ENCODE results near the gene ASTN2. TPM values are rescaled to one million over a fixed set of nuclear protein-coding genes. Genes with fewer than 3 reads are reported as not detected.

The ASTN2 gene
- total RNA-seq, 1 donor from 2014 or later: 13.6 TPM

DNA sequence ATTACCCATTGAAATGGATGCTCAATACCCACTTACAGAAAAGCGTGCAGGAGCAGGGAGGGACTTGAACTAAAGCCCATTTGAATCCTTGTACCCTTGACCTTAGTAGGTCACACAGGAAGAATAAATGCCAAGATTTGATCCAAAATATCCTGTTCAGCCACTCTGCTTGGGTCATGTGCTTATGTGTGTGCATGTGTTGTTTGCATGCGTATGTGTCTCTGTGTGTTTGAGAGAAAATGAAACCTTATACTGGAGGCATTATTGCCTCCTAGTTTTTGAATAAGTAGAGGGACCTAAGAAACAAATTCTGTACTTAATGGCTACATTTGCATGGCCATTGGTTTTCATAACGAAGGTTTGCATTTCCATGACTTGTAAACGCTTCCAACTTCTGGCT, 791.1 kb downstream of the ASTN2 start:
- Mint-ChIP-seq H3K9me3 (ENCODE audit: unreplicated experiment) (peaks cover 2% of the 10 kb centered on the region), H3K27me3 (ENCODE audit: low read depth, unreplicated experiment) (no peaks in the 10 kb centered on the region), H3K4me1 (ENCODE audit: low read depth, unreplicated experiment) (peaks cover 14% of the 10 kb centered on the region), H3K4me3 (ENCODE audit: unreplicated experiment) (no peak overlapping the region), H3K27ac (ENCODE audit: unreplicated experiment) (no peak overlapping the region), H3K36me3 (ENCODE audit: low read depth, unreplicated experiment) (peaks cover 4% of the 10 kb centered on the region)
- Histone ChIP-seq H3K4me2 (ENCODE audit: low read length) (no peak overlapping the region), H3K27me3 (ENCODE audit: insufficient read depth, low read length) (no peaks in the 10 kb centered on the region), H3K79me2 (ENCODE audit: insufficient read depth, low read length) (no peaks in the 10 kb centered on the region), H3K4me3 (ENCODE audit: insufficient read depth, low read depth, low read length) (no peak overlapping the region), H2AFZ (ENCODE audit: low read depth, low read length) (no peak overlapping the region), H3K4me1 (ENCODE audit: insufficient read depth, low read length) (no peaks in the 10 kb centered on the region), H3K36me3 (ENCODE audit: insufficient read depth, low read length) (no peaks in the 10 kb centered on the region), H3K9ac (ENCODE audit: low read length) (no peak overlapping the region), H4K20me1 (ENCODE audit: insufficient read depth, low read length) (no peaks in the 10 kb centered on the region), H3K27ac (ENCODE audit: low read depth, low read length) (no peak overlapping the region), H3K9me3 (ENCODE audit: insufficient read depth, low read depth, low read length) (no peaks in the 10 kb centered on the region)
- FAIRE-seq (peak; percentile 56), DNase-seq (ENCODE audit: low read depth) (no peak)
- no peak for TF ChIP-seq EZH2 (IDR thresholded peaks at IDR 0.05; ENCODE audit: insufficient read depth, low read length)
- TF ChIP-seq, protein P1, sequence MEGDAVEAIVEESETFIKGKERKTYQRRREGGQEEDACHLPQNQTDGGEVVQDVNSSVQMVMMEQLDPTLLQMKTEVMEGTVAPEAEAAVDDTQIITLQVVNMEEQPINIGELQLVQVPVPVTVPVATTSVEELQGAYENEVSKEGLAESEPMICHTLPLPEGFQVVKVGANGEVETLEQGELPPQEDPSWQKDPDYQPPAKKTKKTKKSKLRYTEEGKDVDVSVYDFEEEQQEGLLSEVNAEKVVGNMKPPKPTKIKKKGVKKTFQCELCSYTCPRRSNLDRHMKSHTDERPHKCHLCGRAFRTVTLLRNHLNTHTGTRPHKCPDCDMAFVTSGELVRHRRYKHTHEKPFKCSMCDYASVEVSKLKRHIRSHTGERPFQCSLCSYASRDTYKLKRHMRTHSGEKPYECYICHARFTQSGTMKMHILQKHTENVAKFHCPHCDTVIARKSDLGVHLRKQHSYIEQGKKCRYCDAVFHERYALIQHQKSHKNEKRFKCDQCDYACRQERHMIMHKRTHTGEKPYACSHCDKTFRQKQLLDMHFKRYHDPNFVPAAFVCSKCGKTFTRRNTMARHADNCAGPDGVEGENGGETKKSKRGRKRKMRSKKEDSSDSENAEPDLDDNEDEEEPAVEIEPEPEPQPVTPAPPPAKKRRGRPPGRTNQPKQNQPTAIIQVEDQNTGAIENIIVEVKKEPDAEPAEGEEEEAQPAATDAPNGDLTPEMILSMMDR (IDR thresholded peaks at IDR 0.05; ENCODE audit: insufficient read depth, low read depth, low read length): no peak

DNA sequence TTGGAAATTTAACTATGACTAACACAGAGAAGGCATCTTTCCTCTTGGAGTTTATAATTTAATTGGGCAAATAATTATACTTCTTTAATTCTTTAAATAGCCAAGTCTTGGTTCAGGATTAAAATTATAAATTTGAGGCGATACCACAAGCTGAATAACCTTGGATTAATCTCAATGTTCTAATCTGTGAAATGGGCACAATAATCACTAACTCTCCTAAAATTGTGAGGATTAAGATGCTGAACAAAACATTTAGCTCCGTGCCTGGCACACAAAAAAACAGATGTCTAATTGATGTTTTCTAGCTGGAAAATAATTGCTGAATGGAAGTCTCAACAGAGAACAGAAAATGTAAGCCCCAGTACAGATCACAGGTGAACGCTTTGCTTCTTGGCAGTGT, 797.5 kb downstream of the ASTN2 start:
- Mint-ChIP-seq H3K4me1 (ENCODE audit: low read depth, unreplicated experiment) (no peaks in the 10 kb centered on the region), H3K4me3 (ENCODE audit: unreplicated experiment) (no peak overlapping the region), H3K27me3 (ENCODE audit: low read depth, unreplicated experiment) (no peaks in the 10 kb centered on the region), H3K9me3 (ENCODE audit: unreplicated experiment) (peaks cover 12% of the 10 kb centered on the region), H3K27ac (ENCODE audit: unreplicated experiment) (no peak overlapping the region), H3K36me3 (ENCODE audit: low read depth, unreplicated experiment) (peaks cover 20% of the 10 kb centered on the region)
- H3K27ac ChIP-seq (ENCODE audit: low read depth, low read length): no peak overlapping the region
- H3K79me2 ChIP-seq (ENCODE audit: insufficient read depth, low read length): no peaks in the 10 kb centered on the region
- DNase-seq (ENCODE audit: low read depth) (no peak), FAIRE-seq (no peak)
- TF ChIP-seq, protein P1 (IDR thresholded peaks at IDR 0.05; ENCODE audit: insufficient read depth, low read depth, low read length): no peak
- no peak for TF ChIP-seq EZH2 (IDR thresholded peaks at IDR 0.05; ENCODE audit: insufficient read depth, low read length)
- H3K9ac ChIP-seq (ENCODE audit: low read length): no peak overlapping the region
- no peak overlapping the region for H2AFZ ChIP-seq (ENCODE audit: low read depth, low read length)
- no peaks in the 10 kb centered on the region for H4K20me1 ChIP-seq (ENCODE audit: insufficient read depth, low read length)
- no peaks in the 10 kb centered on the region for H3K9me3 ChIP-seq (ENCODE audit: insufficient read depth, low read depth, low read length)
- no peaks in the 10 kb centered on the region for H3K4me1 ChIP-seq (ENCODE audit: insufficient read depth, low read length)
- H3K4me3 ChIP-seq (ENCODE audit: insufficient read depth, low read depth, low read length): no peak overlapping the region
- H3K27me3 ChIP-seq (ENCODE audit: insufficient read depth, low read length): no peaks in the 10 kb centered on the region
- no peaks in the 10 kb centered on the region for H3K36me3 ChIP-seq (ENCODE audit: insufficient read depth, low read length)
- H3K4me2 ChIP-seq (ENCODE audit: low read length): no peak overlapping the region

DNA sequence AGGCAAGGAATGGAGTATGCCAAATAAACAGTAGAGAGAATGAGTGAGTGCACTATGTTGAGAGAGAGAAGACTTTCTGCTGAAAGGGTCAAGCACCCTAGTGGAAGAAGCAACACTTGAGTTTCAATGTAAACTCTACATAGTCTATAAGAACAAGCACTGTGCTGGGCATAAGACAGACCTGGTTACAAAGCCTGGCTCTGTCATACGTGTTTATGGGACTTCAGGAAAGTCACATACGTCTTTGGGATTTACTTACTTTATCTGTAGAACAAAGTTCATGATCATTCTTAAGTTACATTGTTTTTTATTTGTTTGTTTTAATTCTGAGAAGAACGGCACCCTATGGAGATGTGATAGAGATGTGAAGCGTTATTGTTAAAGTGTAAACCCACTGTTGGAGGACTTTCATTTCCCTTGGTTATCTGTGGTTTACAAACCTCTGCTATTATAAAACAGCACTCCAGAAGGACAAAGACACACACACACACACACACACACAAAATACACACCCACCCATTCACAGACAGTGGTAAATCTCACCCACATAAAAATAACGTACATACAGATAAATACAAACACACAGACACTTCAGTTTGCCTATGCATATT, 798.4 kb downstream of the ASTN2 start:
- Histone ChIP-seq H3K79me2 (ENCODE audit: insufficient read depth, low read length) (no peaks in the 10 kb centered on the region), H3K9ac (ENCODE audit: low read length) (no peak overlapping the region), H2AFZ (ENCODE audit: low read depth, low read length) (no peak overlapping the region), H3K9me3 (ENCODE audit: insufficient read depth, low read depth, low read length) (no peaks in the 10 kb centered on the region), H3K4me1 (ENCODE audit: insufficient read depth, low read length) (no peaks in the 10 kb centered on the region), H3K27me3 (ENCODE audit: insufficient read depth, low read length) (no peaks in the 10 kb centered on the region), H3K36me3 (ENCODE audit: insufficient read depth, low read length) (no peaks in the 10 kb centered on the region), H4K20me1 (ENCODE audit: insufficient read depth, low read length) (no peaks in the 10 kb centered on the region), H3K27ac (ENCODE audit: low read depth, low read length) (no peak overlapping the region), H3K4me3 (ENCODE audit: insufficient read depth, low read depth, low read length) (no peak overlapping the region), H3K4me2 (ENCODE audit: low read length) (no peak overlapping the region)
- TF ChIP-seq, protein P1 (IDR thresholded peaks at IDR 0.05; ENCODE audit: insufficient read depth, low read depth, low read length): no peak
- no peak for TF ChIP-seq EZH2 (IDR thresholded peaks at IDR 0.05; ENCODE audit: insufficient read depth, low read length)
- Mint-ChIP-seq H3K27me3 (ENCODE audit: low read depth, unreplicated experiment) (no peaks in the 10 kb centered on the region), H3K9me3 (ENCODE audit: unreplicated experiment) (peaks cover 12% of the 10 kb centered on the region), H3K36me3 (ENCODE audit: low read depth, unreplicated experiment) (peaks cover 20% of the 10 kb centered on the region), H3K4me3 (ENCODE audit: unreplicated experiment) (no peak overlapping the region), H3K27ac (ENCODE audit: unreplicated experiment) (no peak overlapping the region), H3K4me1 (ENCODE audit: low read depth, unreplicated experiment) (no peaks in the 10 kb centered on the region)
- no peak for FAIRE-seq
- DNase-seq (ENCODE audit: low read depth): no peak
